HCT116 (cell line): ENCODE data around the gene GNB4. TPM values are rescaled to one million over a fixed set of nuclear protein-coding genes. Genes with fewer than 3 reads are reported as not detected.

Experiments used
- ATAC-seq: fragments of 200-7000 bp; cut with Tn5 transposase; 2 replicates; pipeline ENCODE4 v1.9.1; 2020; ENCODE audit warnings: mild to moderate bottlenecking, moderate library complexity
- BruUV-seq: library from RNA; stranded (reverse); fragments of 400-500 nt; replicated peaks from 2 replicates; lab custom pipeline; 2021; lab: Mats Ljungman, UMichigan
- CTCF ChIA-PET: fragments of 300-600 bp; sonication (Branson Sonifier 250); formaldehyde crosslinking; loops from one replicate; lab custom pipeline; 2021; ENCODE audit warnings: antibody characterized with exemption; lab: Charles Lee
- POLR2A ChIA-PET: fragments of 300-600, 350-600 bp; sonication (Branson Sonifier 250); formaldehyde crosslinking; loops from one replicate; lab custom pipeline; 2021; ENCODE audit warnings: antibody characterized with exemption; lab: Charles Lee
- RAD21 ChIA-PET, 2 experiments: fragments of 300-600 bp; sonication (Branson Sonifier 250); formaldehyde crosslinking; loops; one replicate each; lab custom pipeline; 2023; ENCODE audit warnings: low total read pairs in 2 of 2; ENCODE audit not compliant: uncharacterized antibody in 2 of 2, unreplicated experiment in 2 of 2, low non-redundant PET in 1 of 2; lab: Charles Lee
- DNase-seq: peaks from one replicate; pipeline ENCODE4 v3.0.0-alpha.2; 2010; ENCODE audit warnings: low read depth, low spot score
- H2AFZ ChIP-seq: fragments of 200-600 bp; shearing (Covaris generic), sonication (generic); 2 replicates; pipeline ENCODE4 v1.6.1; 2017; ENCODE audit warnings: low read depth, mixed run types, mixed read lengths, antibody characterized with exemption, low read length; ENCODE audit not compliant: poor library complexity, severe bottlenecking
- H3K27ac ChIP-seq: 2 replicates; pipeline ENCODE4 v1.5.1; 2012; ENCODE audit warnings: low read depth, low read length
- H3K27me3 ChIP-seq: fragments of 200-600 bp; sonication (generic); 2 replicates; pipeline ENCODE4 v1.6.1; 2016; ENCODE audit warnings: mixed run types, low read length, mixed read lengths; ENCODE audit not compliant: insufficient read depth
- H3K36me3 ChIP-seq, 2 experiments: fragments of 200-500 bp in 1 of 2; fragments of 200-600 bp in 1 of 2; sonication (Bioruptor generic) in 1 of 2; sonication (generic) in 1 of 2; 2 replicates each; pipeline versions ENCODE4 v1.5.1 to v1.6.1; 2014 to 2016; ENCODE audit warnings: low read length in 2 of 2, inconsistent platforms in 1 of 2, mixed read lengths in 1 of 2, mixed run types in 1 of 2; ENCODE audit not compliant: insufficient read depth in 2 of 2, control insufficient read depth in 1 of 2
- H3K4me1 ChIP-seq, 2 experiments: fragments of 200-600 bp in 1 of 2; sonication (generic) in 1 of 2; 2 replicates each; pipeline versions ENCODE4 v1.5.1 to v1.6.1; 2012 to 2017; ENCODE audit warnings: low read length in 2 of 2, inconsistent platforms in 1 of 2, mild to moderate bottlenecking in 1 of 2, mixed read lengths in 1 of 2, mixed run types in 1 of 2, moderate library complexity in 1 of 2; ENCODE audit not compliant: insufficient read depth in 2 of 2, control insufficient read depth in 1 of 2
- H3K4me2 ChIP-seq: fragments of 200-600 bp; sonication (generic); 2 replicates; pipeline ENCODE4 v1.6.1; 2017; ENCODE audit warnings: mixed run types, low read length, mixed read lengths
- H3K4me3 ChIP-seq, 2 experiments: fragments of 200-600 bp in 1 of 2; sonication (generic) in 1 of 2; replicated peaks in 1 of 2; 2 replicates each; pipeline ENCODE4 v1.5.1; 2011 to 2016; ENCODE audit warnings: low read length in 2 of 2, control low read depth in 1 of 2, low read depth in 1 of 2, mild to moderate bottlenecking in 1 of 2, mixed read lengths in 1 of 2, mixed run types in 1 of 2
- H3K79me2 ChIP-seq: fragments of 200-600 bp; sonication (generic); 2 replicates; pipeline ENCODE4 v1.6.1; 2017; ENCODE audit warnings: mild to moderate bottlenecking, mixed run types, low read length, moderate library complexity, mixed read lengths; ENCODE audit not compliant: insufficient read depth
- H3K9ac ChIP-seq: fragments of 200-600 bp; sonication (generic); 2 replicates; pipeline ENCODE4 v1.6.1; 2016; ENCODE audit warnings: low read length, mixed read lengths
- H3K9me2 ChIP-seq: fragments of 200-600 bp; sonication (generic), shearing (Covaris generic); 2 replicates; pipeline ENCODE4 v1.6.1; 2017; ENCODE audit warnings: mixed run types, mild to moderate bottlenecking, moderate library complexity; ENCODE audit not compliant: insufficient read depth
- H3K9me3 ChIP-seq, 2 experiments: fragments of 200-500 bp in 1 of 2; fragments of 200-600 bp in 1 of 2; sonication (Bioruptor generic) in 1 of 2; sonication (generic) in 1 of 2; 2 replicates each; pipeline ENCODE4 v1.6.1; 2014 to 2017; ENCODE audit warnings: low read length in 2 of 2, mixed read lengths in 2 of 2, inconsistent platforms in 1 of 2, low read depth in 1 of 2, mild to moderate bottlenecking in 1 of 2, mixed run types in 1 of 2, moderate library complexity in 1 of 2; ENCODE audit not compliant: control insufficient read depth in 1 of 2, insufficient read depth in 1 of 2
- H4K20me1 ChIP-seq: fragments of 200-600 bp; sonication (generic), shearing (Covaris generic); 2 replicates; pipeline ENCODE4 v1.6.1; 2017; ENCODE audit warnings: mixed run types, mild to moderate bottlenecking, moderate library complexity; ENCODE audit not compliant: insufficient read depth
- CBX3 ChIP-seq: IDR thresholded peaks from 2 replicates; pipeline ENCODE4 v1.6.1; 2012; ENCODE audit warnings: low read depth
- CEBPB ChIP-seq: IDR thresholded peaks from 2 replicates; pipeline ENCODE4 v1.6.1; 2012; ENCODE audit warnings: low read depth
- EGR1 ChIP-seq: IDR thresholded peaks from 2 replicates; pipeline ENCODE4 v1.6.1; 2012; ENCODE audit warnings: low read depth
- ELF1 ChIP-seq: IDR thresholded peaks from 2 replicates; pipeline ENCODE4 v1.6.1; 2012; ENCODE audit warnings: low read depth, borderline replicate concordance
- EZH2 ChIP-seq: fragments of 200-600 bp; sonication (generic); IDR thresholded peaks from 2 replicates; pipeline ENCODE4 v1.6.1; 2017; ENCODE audit warnings: antibody characterized with exemption, mixed run types
- EZH2phosphoT487 ChIP-seq: fragments of 200-600 bp; IDR thresholded peaks from 2 replicates; pipeline ENCODE4 v1.6.1; 2018; ENCODE audit warnings: antibody characterized with exemption, borderline replicate concordance
- FOSL1 ChIP-seq: IDR thresholded peaks from 2 replicates; pipeline ENCODE4 v1.6.1; 2012; ENCODE audit warnings: low read depth
- JUND ChIP-seq: IDR thresholded peaks from 2 replicates; pipeline ENCODE4 v1.6.1; 2012
- POLR2A ChIP-seq: IDR thresholded peaks from 2 replicates; pipeline ENCODE4 v1.7.0; 2011; ENCODE audit warnings: borderline replicate concordance; ENCODE audit not compliant: insufficient read depth, insufficient read length; ENCODE audit errors: extremely low read depth
- POLR2AphosphoS5 ChIP-seq: IDR thresholded peaks from 2 replicates; pipeline ENCODE4 v1.6.1; 2011; ENCODE audit warnings: mild to moderate bottlenecking, low read depth, low read length, moderate library complexity
- RAD21 ChIP-seq: IDR thresholded peaks from 2 replicates; pipeline ENCODE4 v1.6.1; 2012; ENCODE audit warnings: low read depth, mild to moderate bottlenecking
- REST ChIP-seq: IDR thresholded peaks from 2 replicates; pipeline ENCODE4 v1.6.1; 2012; ENCODE audit warnings: low read depth
- SIN3A ChIP-seq: IDR thresholded peaks from 2 replicates; pipeline ENCODE4 v1.6.1; 2012; ENCODE audit warnings: low read depth
- SRF ChIP-seq: IDR thresholded peaks from 2 replicates; pipeline ENCODE4 v1.6.1; 2012; ENCODE audit warnings: low read depth
- TCF7L2 ChIP-seq: IDR thresholded peaks from 2 replicates; pipeline ENCODE4 v1.7.0; 2011; ENCODE audit warnings: borderline replicate concordance, inconsistent platforms; ENCODE audit not compliant: insufficient read depth, insufficient read length; ENCODE audit errors: extremely low read depth
- YY1 ChIP-seq: IDR thresholded peaks from 2 replicates; pipeline ENCODE4 v1.6.1; 2011; ENCODE audit warnings: low read length, low read depth, moderate library complexity, mild to moderate bottlenecking; ENCODE audit not compliant: insufficient replicate concordance; ENCODE audit errors: extremely low read depth
- ZBTB33 ChIP-seq: IDR thresholded peaks from 2 replicates; pipeline ENCODE4 v1.6.1; 2011; ENCODE audit warnings: mild to moderate bottlenecking, low read length, moderate library complexity; ENCODE audit not compliant: insufficient replicate concordance; ENCODE audit errors: extremely low read depth
- ZFX ChIP-seq: fragments of 450-650 bp; IDR thresholded peaks from 2 replicates; pipeline ENCODE4 v1.6.1; 2017
- ZNF274 ChIP-seq: fragments of 200-500 bp; sonication (Bioruptor generic); IDR thresholded peaks from 2 replicates; pipeline ENCODE4 v1.6.1; 2014; ENCODE audit warnings: mild to moderate bottlenecking, low read depth, low read length, inconsistent platforms
- intact Hi-C: fragments of 100-400 bp; cut with micrococcal nuclease; formaldehyde crosslinking; loops from 2 replicates; pipeline ENCODE4 v1.10.0; 2022
- total RNA-seq: library from RNA; stranded (reverse); gene quantifications from one replicate; pipeline ENCODE4 v1.2.1, GENCODE V29; 2021; ENCODE audit not compliant: unreplicated experiment
- TF ChIP-seq, protein P1 (sequence below): IDR thresholded peaks from 2 replicates; pipeline ENCODE4 v1.6.1; 2012

The GNB4 gene
- total RNA-seq, 1 experiment from 2014 or later, result 0.10 TPM

DNA sequence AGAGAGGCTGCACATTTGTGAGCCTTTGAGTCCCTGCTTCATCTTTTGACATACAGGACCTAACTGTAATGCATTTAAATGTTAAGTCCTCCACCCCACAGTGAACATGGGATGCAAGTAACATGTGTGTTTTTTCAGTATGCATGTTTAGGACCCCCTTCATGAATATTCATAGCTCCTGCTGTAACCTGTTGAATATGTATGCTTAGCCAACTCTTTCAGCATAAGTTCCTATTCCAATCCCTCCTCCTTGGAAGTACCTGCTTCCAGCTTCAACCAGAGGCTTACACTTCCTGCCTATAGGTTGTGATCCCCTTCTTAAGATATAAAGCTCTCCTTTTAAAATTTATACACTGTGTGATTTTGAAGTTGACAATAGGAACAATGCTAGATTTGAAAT is 36.9 kb upstream of the GNB4 start:
- ChIA-PET CTCF (no interaction called here), POLR2A (no interaction called here), RAD21 (no interaction called here)
- H3K4me1 ChIP-seq, result no peaks in the 10 kb centered on the region
- no peak for DNase-seq
- ATAC-seq, result no peak
- H3K4me2 ChIP-seq, result no peak overlapping the region
- no peak overlapping the region for H3K27ac ChIP-seq
- no peaks in the 10 kb centered on the region for H4K20me1 ChIP-seq
- H3K9ac ChIP-seq, result no peak overlapping the region
- H3K4me3 ChIP-seq, result no peak overlapping the region
- H3K27me3 ChIP-seq, result no peaks in the 10 kb centered on the region
- no peak overlapping the region for H2AFZ ChIP-seq
- intact Hi-C loops, result no loop called here
- H3K79me2 ChIP-seq, result no peaks in the 10 kb centered on the region
- no peaks in the 10 kb centered on the region for H3K9me2 ChIP-seq
- H3K9me3 ChIP-seq, result no peaks in the 10 kb centered on the region
- TF ChIP-seq SRF, result no peak
- TF ChIP-seq ZNF274, result no peak
- TF ChIP-seq ELF1, result no peak
- no peak for TF ChIP-seq POLR2A
- TF ChIP-seq JUND, result no peak
- no peak for TF ChIP-seq SIN3A
- no peak for TF ChIP-seq EZH2phosphoT487
- no peak for TF ChIP-seq ZFX
- TF ChIP-seq YY1, result no peak
- TF ChIP-seq ZBTB33, result no peak
- no peak for TF ChIP-seq EGR1
- no peak for TF ChIP-seq RAD21
- TF ChIP-seq CBX3, result no peak
- TF ChIP-seq REST, result no peak
- TF ChIP-seq TCF7L2, result no peak
- no peak for TF ChIP-seq POLR2AphosphoS5
- no peak for TF ChIP-seq FOSL1
- TF ChIP-seq EZH2, result no peak
- TF ChIP-seq, protein P1, sequence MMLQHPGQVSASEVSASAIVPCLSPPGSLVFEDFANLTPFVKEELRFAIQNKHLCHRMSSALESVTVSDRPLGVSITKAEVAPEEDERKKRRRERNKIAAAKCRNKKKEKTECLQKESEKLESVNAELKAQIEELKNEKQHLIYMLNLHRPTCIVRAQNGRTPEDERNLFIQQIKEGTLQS, result no peak
- no peak for TF ChIP-seq CEBPB
- H3K36me3 ChIP-seq, result no peaks in the 10 kb centered on the region
- no TSS peak for BruUV-seq
